ENCODE measurements around the gene CADM4. TPM values are rescaled to one million over a fixed set of nuclear protein-coding genes. Genes with fewer than 3 reads are reported as not detected.
"Not testable (repeated sequence)": the region's sequence is repeated elsewhere in the genome, so short reads cannot be mapped to it uniquely, and the experiment has no call there.

The CADM4 gene
- total RNA-seq, 5 donors from 2014 or later (not counting 1 experiment from before 2014, with no cell fraction given): 0.16 to 0.61 (median 0.45) TPM

GRCh38 chr19:43650276-43650675, 10.6 kb upstream of the CADM4 start:
- H3K27me3 ChIP-seq (replicated peaks in 1 of 2; ENCODE audit: control insufficient read depth in 2 of 2, extremely low read depth in 1 of 2, insufficient read depth in 2 of 2, low read length in 1 of 2); H3K36me3 ChIP-seq (ENCODE audit: control insufficient read depth in 2 of 2, extremely low read depth in 1 of 2, insufficient read depth in 1 of 2, low read length in 1 of 2); H3K9me3 ChIP-seq; H3K4me3 ChIP-seq (ENCODE audit: control insufficient read depth in 1 of 2, extremely low read depth in 1 of 2, low read length in 1 of 2); H3K4me3 Mint-ChIP-seq; DNase-seq; H3K4me1 Mint-ChIP-seq; H3K27me3 Mint-ChIP-seq; H3K4me1 ChIP-seq (ENCODE audit: control insufficient read depth in 1 of 2, extremely low read depth in 1 of 2, insufficient read depth in 2 of 2, low read length in 2 of 2); ATAC-seq (replicated peaks in 1 of 4); CTCF ChIA-PET; H3K9me3 Mint-ChIP-seq; H3K27ac ChIP-seq (ENCODE audit: low read length); H3K27ac Mint-ChIP-seq: not testable (repeated sequence)
- WGBS (ENCODE audit: insufficient coverage): no CpG with 5 or more reads among the region's 7 CpGs
- POLR2A ChIA-PET: interaction anchor here in 1 of 2 donors (0.6 kb wide), 1 partner anchor 130 kb away, joined by 3 read pairs; no protein-coding TSS in a partner anchor
- peaks cover 37% of the 10 kb centered on the region for H3K36me3 Mint-ChIP-seq

GRCh38 chr19:43649514-43649913, 9.9 kb upstream of the CADM4 start:
- Histone ChIP-seq H3K4me1 (ENCODE audit: control insufficient read depth in 1 of 2, extremely low read depth in 1 of 2, insufficient read depth in 2 of 2, low read length in 2 of 2) (no peaks in the 10 kb centered on the region), H3K27me3 (replicated peaks in 1 of 2; ENCODE audit: control insufficient read depth in 2 of 2, extremely low read depth in 1 of 2, insufficient read depth in 2 of 2, low read length in 1 of 2) (no peaks in the 10 kb centered on the region), H3K9me3 (no peaks in the 10 kb centered on the region), H3K36me3 (ENCODE audit: control insufficient read depth in 2 of 2, extremely low read depth in 1 of 2, insufficient read depth in 1 of 2, low read length in 1 of 2) (peaks cover 4 to 6% of the 10 kb centered on the region in 2 donors), H3K27ac (ENCODE audit: low read length) (no peak overlapping the region), H3K4me3 (ENCODE audit: control insufficient read depth in 1 of 2, extremely low read depth in 1 of 2, low read length in 1 of 2) (no peak overlapping the region)
- Mint-ChIP-seq H3K4me1 (no peaks in the 10 kb centered on the region), H3K9me3 (peaks cover 3 to 4% (median 4%) of the 10 kb centered on the region in 3 donors), H3K27me3 (no peaks in the 10 kb centered on the region), H3K27ac (no peak overlapping the region), H3K4me3 (no peak overlapping the region), H3K36me3 (peaks cover 32% of the 10 kb centered on the region)
- no peak for DNase-seq
- CTCF ChIA-PET: interaction anchor here in 1 of 2 donors (0.7 kb wide), 1 partner anchor 236 kb away, joined by 3 read pairs; no protein-coding TSS in a partner anchor
- no peak for ATAC-seq (replicated peaks in 1 of 4)
- POLR2A ChIA-PET: interaction anchor here in 1 of 2 donors (1.0 kb wide), 1 partner anchor 33 kb away, joined by 3 read pairs; no protein-coding TSS in a partner anchor
- WGBS (ENCODE audit: insufficient coverage): 90% methylated on average over 2 of the region's 2 CpGs

- H3K27ac ChIP-seq (ENCODE audit: low read length): no peak overlapping the region
- Mint-ChIP-seq H3K9me3 (peaks cover 3 to 4% (median 4%) of the 10 kb centered on the region in 3 donors), H3K4me3 (no peak overlapping the region), H3K4me1 (no peaks in the 10 kb centered on the region), H3K27me3 (no peaks in the 10 kb centered on the region), H3K36me3 (peaks cover 31% of the 10 kb centered on the region), H3K27ac (no peak overlapping the region)
- H3K4me1 ChIP-seq (ENCODE audit: control insufficient read depth in 1 of 2, extremely low read depth in 1 of 2, insufficient read depth in 2 of 2, low read length in 2 of 2): no peaks in the 10 kb centered on the region
- no peak overlapping the region for H3K4me3 ChIP-seq (ENCODE audit: control insufficient read depth in 1 of 2, extremely low read depth in 1 of 2, low read length in 1 of 2)
- ATAC-seq (replicated peaks in 1 of 4) (no peak), DNase-seq (no peak)
- H3K36me3 ChIP-seq (ENCODE audit: control insufficient read depth in 2 of 2, extremely low read depth in 1 of 2, insufficient read depth in 1 of 2, low read length in 1 of 2): peaks cover 4 to 6% of the 10 kb centered on the region in 2 donors
- ChIA-PET CTCF (no interaction called here), POLR2A (interaction anchor here in 1 of 2 donors (1.0 kb wide), 1 partner anchor 34 kb away, joined by 3 read pairs; no protein-coding TSS in a partner anchor)
- H3K9me3 ChIP-seq: no peaks in the 10 kb centered on the region
- H3K27me3 ChIP-seq (replicated peaks in 1 of 2; ENCODE audit: control insufficient read depth in 2 of 2, extremely low read depth in 1 of 2, insufficient read depth in 2 of 2, low read length in 1 of 2): no peaks in the 10 kb centered on the region
- 89% methylated on average over 4 of the region's 6 CpGs for WGBS (ENCODE audit: insufficient coverage)
These were observed 9.0 kb upstream of the CADM4 start for GRCh38 chr19:43648633-43649032.

- ATAC-seq (replicated peaks in 1 of 4): no peak
- H3K36me3 ChIP-seq (ENCODE audit: control insufficient read depth in 2 of 2, extremely low read depth in 1 of 2, insufficient read depth in 1 of 2, low read length in 1 of 2): peaks cover 3 to 4% of the 10 kb centered on the region in 2 donors
- Mint-ChIP-seq H3K9me3 (peaks cover 3 to 4% (median 4%) of the 10 kb centered on the region in 3 donors), H3K27me3 (peaks cover 6 to 10% of the 10 kb centered on the region in 2 donors), H3K27ac (no peak overlapping the region), H3K4me3 (no peak overlapping the region), H3K36me3 (peaks cover 23% of the 10 kb centered on the region), H3K4me1 (peaks cover 2 to 15% (median 6%) of the 10 kb centered on the region in 3 donors)
- WGBS (ENCODE audit: insufficient coverage): 89% methylated on average over 6 of the region's 13 CpGs
- no peak for DNase-seq
- H3K4me3 ChIP-seq (ENCODE audit: control insufficient read depth in 1 of 2, extremely low read depth in 1 of 2, low read length in 1 of 2): no peak overlapping the region
- H3K9me3 ChIP-seq: no peaks in the 10 kb centered on the region
- H3K4me1 ChIP-seq (ENCODE audit: control insufficient read depth in 1 of 2, extremely low read depth in 1 of 2, insufficient read depth in 2 of 2, low read length in 2 of 2): peaks cover 7 to 10% of the 10 kb centered on the region in 2 experiments
- ChIA-PET CTCF (no interaction called here), POLR2A (interaction anchor here in 1 of 2 donors (0.6 kb wide), 1 partner anchor 38 kb away, joined by 3 read pairs; no protein-coding TSS in a partner anchor)
- H3K27me3 ChIP-seq (replicated peaks in 1 of 2; ENCODE audit: control insufficient read depth in 2 of 2, extremely low read depth in 1 of 2, insufficient read depth in 2 of 2, low read length in 1 of 2): peaks cover 0 to 19% of the 10 kb centered on the region in 2 experiments
- no peak overlapping the region for H3K27ac ChIP-seq (ENCODE audit: low read length)
These were observed 4.5 kb upstream of the CADM4 start for GRCh38 chr19:43644181-43644580.

GRCh38 chr19:43643326-43643725, 3.7 kb upstream of the CADM4 start:
- Mint-ChIP-seq H3K4me3 (no peak overlapping the region), H3K9me3 (peaks cover 3 to 4% (median 4%) of the 10 kb centered on the region in 3 donors), H3K36me3 (peaks cover 16% of the 10 kb centered on the region), H3K27me3 (peaks cover 13 to 18% of the 10 kb centered on the region in 2 donors), H3K4me1 (peaks cover 9 to 22% (median 9%) of the 10 kb centered on the region in 3 donors), H3K27ac (no peak overlapping the region)
- DNase-seq (no peak), ATAC-seq (replicated peaks in 1 of 4) (no peak)
- H3K27me3 ChIP-seq (replicated peaks in 1 of 2; ENCODE audit: control insufficient read depth in 2 of 2, extremely low read depth in 1 of 2, insufficient read depth in 2 of 2, low read length in 1 of 2): peaks cover 4 to 27% of the 10 kb centered on the region in 2 experiments
- no CpG with 5 or more reads among the region's 3 CpGs for WGBS (ENCODE audit: insufficient coverage)
- peaks cover 9 to 15% of the 10 kb centered on the region in 2 experiments for H3K4me1 ChIP-seq (ENCODE audit: control insufficient read depth in 1 of 2, extremely low read depth in 1 of 2, insufficient read depth in 2 of 2, low read length in 2 of 2)
- no peaks in the 10 kb centered on the region for H3K36me3 ChIP-seq (ENCODE audit: control insufficient read depth in 2 of 2, extremely low read depth in 1 of 2, insufficient read depth in 1 of 2, low read length in 1 of 2)
- no peak overlapping the region for H3K27ac ChIP-seq (ENCODE audit: low read length)
- H3K9me3 ChIP-seq: no peaks in the 10 kb centered on the region
- POLR2A ChIA-PET: interaction anchor here in 1 of 2 donors (0.7 kb wide), 1 partner anchor 1913 kb away, joined by 7 read pairs; no protein-coding TSS in a partner anchor
- CTCF ChIA-PET: interaction anchor here in 1 of 2 donors (1.2 kb wide), 1 partner anchor 25 kb away, joined by 3 read pairs; no protein-coding TSS in a partner anchor
- H3K4me3 ChIP-seq (ENCODE audit: control insufficient read depth in 1 of 2, extremely low read depth in 1 of 2, low read length in 1 of 2): no peak overlapping the region

GRCh38 chr19:43642531-43642930, 2.9 kb upstream of the CADM4 start:
- Mint-ChIP-seq H3K4me1 (peaks cover 9 to 22% (median 9%) of the 10 kb centered on the region in 3 donors), H3K27ac (no peak overlapping the region), H3K9me3 (peaks cover 3 to 4% (median 4%) of the 10 kb centered on the region in 3 donors), H3K27me3 (peaks cover 13 to 24% of the 10 kb centered on the region in 2 donors), H3K4me3 (no peak overlapping the region), H3K36me3 (peaks cover 11% of the 10 kb centered on the region)
- ChIA-PET POLR2A (no interaction called here), CTCF (interaction anchor here (0.6 to 1.2 kb wide), 2 partner anchors 26 to 83 kb away, joined by 3 read pairs; no protein-coding TSS in a partner anchor)
- no peak for DNase-seq
- Histone ChIP-seq H3K4me1 (ENCODE audit: control insufficient read depth in 1 of 2, extremely low read depth in 1 of 2, insufficient read depth in 2 of 2, low read length in 2 of 2) (peaks cover 9 to 15% of the 10 kb centered on the region in 2 experiments), H3K27me3 (replicated peaks in 1 of 2; ENCODE audit: control insufficient read depth in 2 of 2, extremely low read depth in 1 of 2, insufficient read depth in 2 of 2, low read length in 1 of 2) (peaks cover 6 to 32% of the 10 kb centered on the region in 2 experiments), H3K4me3 (ENCODE audit: control insufficient read depth in 1 of 2, extremely low read depth in 1 of 2, low read length in 1 of 2) (no peak overlapping the region), H3K36me3 (ENCODE audit: control insufficient read depth in 2 of 2, extremely low read depth in 1 of 2, insufficient read depth in 1 of 2, low read length in 1 of 2) (no peaks in the 10 kb centered on the region), H3K27ac (ENCODE audit: low read length) (no peak overlapping the region), H3K9me3 (no peaks in the 10 kb centered on the region)
- WGBS (ENCODE audit: insufficient coverage): 70% methylated on average over 2 of the region's 4 CpGs
- ATAC-seq (replicated peaks in 1 of 4): no peak
